HUDEP-2 (cell line): ENCODE measurements around the gene DRAM2.
"Not testable (repeated sequence)": the region's sequence is repeated elsewhere in the genome, so short reads cannot be mapped to it uniquely, and the experiment has no call there.

ENCODE experiments used
- DNase-seq, 76 experiments: peaks; one replicate each; lab custom pipeline; 2025; ENCODE audit not compliant: unreplicated experiment in 76 of 76; lab: John Stamatoyannopoulos, UW

DRAM2 gene

GRCh38 chr1:111145542-111145941, 5.6 kb upstream of the DRAM2 start:
- no peak for DNase-seq

GRCh38 chr1:111142356-111142975, 2.6 kb upstream of the DRAM2 start:
- DNase-seq, result peak in 11 of 76 experiments; percentile 1 to 30 (median 5)

- DNase-seq, result no peak
Observed at GRCh38 chr1:111141245-111142220, 1.6 kb upstream of the DRAM2 start.

GRCh38 chr1:111140680-111140967, 731 bp upstream of the DRAM2 start:
- DNase-seq, result peak in 13 of 76 experiments; percentile 10 to 57 (median 24)

GRCh38 chr1:111139324-111139955, 453 bp downstream of the DRAM2 start:
- DNase-seq, result peak in 35 of 76 experiments; percentile 3 to 48 (median 26)

- no peak for DNase-seq
Observed at GRCh38 chr1:111133866-111134265, 6.0 kb downstream of the DRAM2 start.

GRCh38 chr1:111131693-111132092, 8.2 kb downstream of the DRAM2 start:
- no peak for DNase-seq

- DNase-seq, result no peak
Observed at GRCh38 chr1:111129376-111129775, 10.5 kb downstream of the DRAM2 start.

- DNase-seq, result no peak
Observed at GRCh38 chr1:111127923-111128643, 11.8 kb downstream of the DRAM2 start.

- no peak for DNase-seq
Observed at GRCh38 chr1:111126354-111126753, 13.5 kb downstream of the DRAM2 start.

GRCh38 chr1:111116496-111116895, 23.4 kb downstream of the DRAM2 start:
- DNase-seq, result no peak

GRCh38 chr1:111110197-111110899, 29.5 kb downstream of the DRAM2 start:
- no peak for DNase-seq

- no peak for DNase-seq
Observed at GRCh38 chr1:111104981-111105380, 34.9 kb downstream of the DRAM2 start.

- no peak for DNase-seq
Observed at GRCh38 chr1:111101854-111102642, 37.8 kb downstream of the DRAM2 start.

- DNase-seq, result no peak
Observed at GRCh38 chr1:111099289-111099688, 40.6 kb downstream of the DRAM2 start.

- DNase-seq, result no peak
Observed at GRCh38 chr1:111097356-111098099, 42.4 kb downstream of the DRAM2 start.

- DNase-seq, result not testable (repeated sequence)
Observed at GRCh38 chr1:111095421-111095820, 44.5 kb downstream of the DRAM2 start.

GRCh38 chr1:111089638-111090037, 50.3 kb downstream of the DRAM2 start:
- no peak for DNase-seq

- no peak for DNase-seq
Observed at GRCh38 chr1:111085676-111086075, 54.2 kb downstream of the DRAM2 start.
